Endodermal cell (in vitro differentiated cells): ENCODE data around the gene FAM229A. TPM values are rescaled to one million over a fixed set of nuclear protein-coding genes. Genes with fewer than 3 reads are reported as not detected.

Experiments
- DNase-seq: peaks from one replicate; pipeline ENCODE4 v3.0.0-alpha.2; 2017
- H3K27ac ChIP-seq: 2 replicates; pipeline ENCODE4 v1.5.1; 2013; ENCODE audit warnings: mild to moderate bottlenecking, low read depth, low read length, moderate library complexity
- H3K27me3 ChIP-seq: 2 replicates; pipeline ENCODE4 v1.6.1; 2013; ENCODE audit warnings: mild to moderate bottlenecking, low read length, moderate library complexity; ENCODE audit not compliant: insufficient read depth, control insufficient read depth, poor library complexity, severe bottlenecking
- H3K36me3 ChIP-seq: 2 replicates; pipeline ENCODE4 v1.7.0; 2013; ENCODE audit warnings: mild to moderate bottlenecking, low read length, moderate library complexity; ENCODE audit not compliant: control insufficient read depth, insufficient read depth
- H3K4me1 ChIP-seq: one replicate; pipeline ENCODE4 v1.7.0; 2013; ENCODE audit warnings: low read length; ENCODE audit not compliant: control insufficient read depth, insufficient read depth
- H3K4me3 ChIP-seq: 2 replicates; pipeline ENCODE4 v1.5.1; 2013; ENCODE audit warnings: mild to moderate bottlenecking, low read length, moderate library complexity
- H3K9ac ChIP-seq: 2 replicates; pipeline ENCODE4 v1.6.1; 2013; ENCODE audit warnings: mild to moderate bottlenecking, low read length, moderate library complexity; ENCODE audit not compliant: poor library complexity, severe bottlenecking; ENCODE audit errors: extremely low read depth
- H3K9me3 ChIP-seq: 2 replicates; pipeline ENCODE4 v1.6.1; 2013; ENCODE audit warnings: mild to moderate bottlenecking, low read length, moderate library complexity; ENCODE audit not compliant: control insufficient read depth
- H3K27ac Mint-ChIP-seq: 2 replicates; pipeline ENCODE4 v1.8.0; 2020; ENCODE audit warnings: mixed read lengths
- H3K27me3 Mint-ChIP-seq: 2 replicates; pipeline ENCODE4 v1.8.0; 2021; ENCODE audit warnings: mild to moderate bottlenecking, mixed read lengths; ENCODE audit not compliant: insufficient read depth
- H3K36me3 Mint-ChIP-seq: 2 replicates; pipeline ENCODE4 v1.8.0; 2020; ENCODE audit warnings: low read depth, mixed read lengths
- H3K4me1 Mint-ChIP-seq: 2 replicates; pipeline ENCODE4 v1.8.0; 2020; ENCODE audit warnings: mixed read lengths
- H3K4me3 Mint-ChIP-seq: 2 replicates; pipeline ENCODE4 v1.8.0; 2020; ENCODE audit warnings: mild to moderate bottlenecking, moderate library complexity, mixed read lengths
- H3K9me3 Mint-ChIP-seq: 2 replicates; pipeline ENCODE4 v1.8.0; 2020; ENCODE audit warnings: mild to moderate bottlenecking, mixed read lengths
- CTCF ChIP-seq: fragments of 200-600 bp; sonication (generic); conservative IDR thresholded peaks from 2 replicates; pipeline ENCODE4 v1.5.0; 2021; ENCODE audit warnings: antibody characterized with exemption, mild to moderate bottlenecking
- WGBS, 2 experiments: methylation state at CpG; one replicate each; pipeline versions ENCODE4 v1.1.5 to v1.1.7; 2013; ENCODE audit warnings: missing lambda C conversion rate in 2 of 2, mixed read lengths in 1 of 2; ENCODE audit not compliant: insufficient coverage in 1 of 2, insufficient read length in 1 of 2; 5-methylcytosine and 5-hydroxymethylcytosine counted together
- total RNA-seq, 2 donors: library from RNA; stranded (reverse); fragmentation: NEBNext Ultra II Directional in 1 of 2; extraction: Animal tissue kit (Norgen Biotek cat#: 25700) in 1 of 2; gene quantifications; 2 replicates in 1 of 2; 3 replicates in 1 of 2; pipeline ENCODE4 v1.2.1, GENCODE V29; 2021

Gene FAM229A
- total RNA-seq, 2 donors from 2014 or later = 6.8 to 8.4 TPM

- WGBS, 2 experiments = 93 to 96% methylated on average over 2 of the region's 2 CpGs
- no peak overlapping the region for H3K9ac ChIP-seq
- no peaks in the 10 kb centered on the region for H3K9me3 ChIP-seq
- H3K27me3 ChIP-seq = no peaks in the 10 kb centered on the region
- Mint-ChIP-seq H3K9me3 (no peaks in the 10 kb centered on the region), H3K27ac (no peak overlapping the region), H3K27me3 (no peaks in the 10 kb centered on the region), H3K36me3 (peaks cover 17% of the 10 kb centered on the region), H3K4me3 (no peak overlapping the region), H3K4me1 (peaks cover 9% of the 10 kb centered on the region)
- H3K27ac ChIP-seq = no peak overlapping the region
- H3K4me3 ChIP-seq = no peak overlapping the region
- no peak for DNase-seq
- TF ChIP-seq CTCF = no peak
- H3K4me1 ChIP-seq = no peaks in the 10 kb centered on the region
- peaks cover 12% of the 10 kb centered on the region for H3K36me3 ChIP-seq
Measured at GRCh38 chr1:32311709-32312393, 50.4 kb downstream of the FAM229A start.

Other genes starting within 250 kb of the FAM229A start
- gene TXLNA, start 182.8 kb downstream of the FAM229A start, total RNA-seq = 10 to 100 TPM; 38.3 to 39.4 TPM
- 10 to 100 TPM in 1 of 2 donors, 1 to 10 TPM in 1; 9.2 to 11.1 TPM for gene CCDC28B, start 161.9 kb downstream of the FAM229A start, total RNA-seq
- gene IQCC, start 156.8 kb downstream of the FAM229A start, total RNA-seq = 1 to 10 TPM; 4.7 to 6.3 TPM
- gene DCDC2B, start 153.4 kb downstream of the FAM229A start, total RNA-seq = not detected
- 10 to 100 TPM; 35.1 to 35.5 TPM for gene TMEM234, start 140.1 kb downstream of the FAM229A start, total RNA-seq
- 100 to 1,000 TPM; 194 to 198 TPM for gene EIF3I, start 140.1 kb downstream of the FAM229A start, total RNA-seq
- gene FAM167B, start 115.3 kb downstream of the FAM229A start, total RNA-seq = 1 to 10 TPM; 1.1 to 2.9 TPM
- 1 to 10 TPM; 1.8 to 4.4 TPM for gene LCK, start 111.2 kb downstream of the FAM229A start, total RNA-seq
- 100 to 1,000 TPM; 150 to 160 TPM for gene HDAC1, start 70.4 kb downstream of the FAM229A start, total RNA-seq
- 100 to 1,000 TPM; 484 to 543 TPM for gene MARCKSL1, start 26.3 kb downstream of the FAM229A start, total RNA-seq
- gene TSSK3, start 54 bp upstream of the FAM229A start, total RNA-seq = 1 to 10 TPM; 3.4 to 6.4 TPM
- gene BSDC1, start 32.0 kb upstream of the FAM229A start, total RNA-seq = 10 to 100 TPM; 61.7 to 68.3 TPM
- gene ZBTB8B, start 102.6 kb upstream of the FAM229A start, total RNA-seq = 1 to 10 TPM; 2.7 to 5.0 TPM
- 10 to 100 TPM; 22.6 to 25.3 TPM for gene ZBTB8A, start 176.9 kb upstream of the FAM229A start, total RNA-seq